Measurements from ENCODE around the gene SCN3B.

DNA sequence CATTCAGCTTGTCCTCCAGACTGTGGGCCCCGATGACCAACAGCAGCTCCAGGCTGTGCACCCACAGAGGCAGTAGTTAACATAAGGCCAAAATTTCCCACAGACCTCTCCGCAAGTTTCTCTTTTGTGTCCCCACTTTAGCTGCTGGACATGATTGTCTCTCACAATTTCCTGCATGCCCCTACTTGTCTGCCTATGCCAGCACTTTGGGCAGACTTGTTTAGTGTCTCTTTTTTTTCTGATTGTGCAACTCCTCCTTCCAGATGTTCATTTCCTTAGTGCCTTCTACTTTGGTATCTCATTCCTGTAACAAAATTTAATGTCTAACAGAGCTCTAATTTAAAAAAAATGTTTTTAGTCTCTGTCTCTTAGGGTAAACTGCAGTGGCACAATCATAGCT is 23.8 kb upstream of the SCN3B start:
- TF ChIP-seq, protein P1, sequence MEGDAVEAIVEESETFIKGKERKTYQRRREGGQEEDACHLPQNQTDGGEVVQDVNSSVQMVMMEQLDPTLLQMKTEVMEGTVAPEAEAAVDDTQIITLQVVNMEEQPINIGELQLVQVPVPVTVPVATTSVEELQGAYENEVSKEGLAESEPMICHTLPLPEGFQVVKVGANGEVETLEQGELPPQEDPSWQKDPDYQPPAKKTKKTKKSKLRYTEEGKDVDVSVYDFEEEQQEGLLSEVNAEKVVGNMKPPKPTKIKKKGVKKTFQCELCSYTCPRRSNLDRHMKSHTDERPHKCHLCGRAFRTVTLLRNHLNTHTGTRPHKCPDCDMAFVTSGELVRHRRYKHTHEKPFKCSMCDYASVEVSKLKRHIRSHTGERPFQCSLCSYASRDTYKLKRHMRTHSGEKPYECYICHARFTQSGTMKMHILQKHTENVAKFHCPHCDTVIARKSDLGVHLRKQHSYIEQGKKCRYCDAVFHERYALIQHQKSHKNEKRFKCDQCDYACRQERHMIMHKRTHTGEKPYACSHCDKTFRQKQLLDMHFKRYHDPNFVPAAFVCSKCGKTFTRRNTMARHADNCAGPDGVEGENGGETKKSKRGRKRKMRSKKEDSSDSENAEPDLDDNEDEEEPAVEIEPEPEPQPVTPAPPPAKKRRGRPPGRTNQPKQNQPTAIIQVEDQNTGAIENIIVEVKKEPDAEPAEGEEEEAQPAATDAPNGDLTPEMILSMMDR (IDR thresholded peaks at IDR 0.05) = no peak
- TF ChIP-seq, protein P2, sequence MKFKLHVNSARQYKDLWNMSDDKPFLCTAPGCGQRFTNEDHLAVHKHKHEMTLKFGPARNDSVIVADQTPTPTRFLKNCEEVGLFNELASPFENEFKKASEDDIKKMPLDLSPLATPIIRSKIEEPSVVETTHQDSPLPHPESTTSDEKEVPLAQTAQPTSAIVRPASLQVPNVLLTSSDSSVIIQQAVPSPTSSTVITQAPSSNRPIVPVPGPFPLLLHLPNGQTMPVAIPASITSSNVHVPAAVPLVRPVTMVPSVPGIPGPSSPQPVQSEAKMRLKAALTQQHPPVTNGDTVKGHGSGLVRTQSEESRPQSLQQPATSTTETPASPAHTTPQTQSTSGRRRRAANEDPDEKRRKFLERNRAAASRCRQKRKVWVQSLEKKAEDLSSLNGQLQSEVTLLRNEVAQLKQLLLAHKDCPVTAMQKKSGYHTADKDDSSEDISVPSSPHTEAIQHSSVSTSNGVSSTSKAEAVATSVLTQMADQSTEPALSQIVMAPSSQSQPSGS (CRISPR knock-in tag; IDR thresholded peaks at IDR 0.05; ENCODE audit: borderline replicate concordance, low read depth) = no peak
- TF ChIP-seq, protein P3, sequence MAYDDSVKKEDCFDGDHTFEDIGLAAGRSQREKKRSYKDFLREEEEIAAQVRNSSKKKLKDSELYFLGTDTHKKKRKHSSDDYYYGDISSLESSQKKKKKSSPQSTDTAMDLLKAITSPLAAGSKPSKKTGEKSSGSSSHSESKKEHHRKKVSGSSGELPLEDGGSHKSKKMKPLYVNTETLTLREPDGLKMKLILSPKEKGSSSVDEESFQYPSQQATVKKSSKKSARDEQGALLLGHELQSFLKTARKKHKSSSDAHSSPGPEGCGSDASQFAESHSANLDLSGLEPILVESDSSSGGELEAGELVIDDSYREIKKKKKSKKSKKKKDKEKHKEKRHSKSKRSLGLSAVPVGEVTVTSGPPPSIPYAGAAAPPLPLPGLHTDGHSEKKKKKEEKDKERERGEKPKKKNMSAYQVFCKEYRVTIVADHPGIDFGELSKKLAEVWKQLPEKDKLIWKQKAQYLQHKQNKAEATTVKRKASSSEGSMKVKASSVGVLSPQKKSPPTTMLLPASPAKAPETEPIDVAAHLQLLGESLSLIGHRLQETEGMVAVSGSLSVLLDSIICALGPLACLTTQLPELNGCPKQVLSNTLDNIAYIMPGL (CRISPR knock-in tag; IDR thresholded peaks at IDR 0.05) = no peak
- TF ChIP-seq TEAD1 (CRISPR knock-in tag; IDR thresholded peaks at IDR 0.05) (no peak), CREB1 (CRISPR knock-in tag; IDR thresholded peaks at IDR 0.05) (no peak)
